ENCODE data around the gene PSPN.
A peak's percentile ranks its signal among the peaks of the same experiment; 100 is the strongest.
"Not testable (repeated sequence)": the region's sequence is repeated elsewhere in the genome, so short reads cannot be mapped to it uniquely, and the experiment has no call there.

Gene PSPN

DNA sequence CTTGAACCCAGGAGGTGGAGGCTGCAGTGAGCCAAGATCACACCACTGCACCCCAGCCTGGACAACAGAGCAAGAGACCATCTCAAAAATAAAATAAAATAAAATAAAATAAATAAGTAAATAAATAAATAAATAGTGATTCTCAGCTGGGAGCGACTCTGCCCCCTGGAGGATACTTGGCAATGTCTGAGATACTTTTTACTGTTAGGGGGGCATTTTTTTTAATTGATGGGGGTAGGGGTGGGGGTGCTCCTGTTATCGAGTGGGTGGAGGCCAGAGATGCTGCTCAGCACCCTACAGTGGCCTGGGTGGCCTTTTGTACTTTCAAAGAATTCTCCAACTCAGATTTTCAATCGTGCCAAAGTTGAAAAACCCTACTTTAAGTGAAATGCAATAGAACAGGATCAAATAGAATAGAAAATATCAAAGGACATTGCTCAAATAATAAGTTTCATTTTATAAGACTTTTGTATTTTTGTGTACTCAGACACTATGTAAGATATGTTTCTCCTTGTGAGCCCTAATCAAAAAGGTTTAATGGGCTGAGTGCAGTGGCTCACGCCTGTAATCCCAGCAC lies 21.5 kb downstream of the PSPN start:
- TF ChIP-seq, protein P1, sequence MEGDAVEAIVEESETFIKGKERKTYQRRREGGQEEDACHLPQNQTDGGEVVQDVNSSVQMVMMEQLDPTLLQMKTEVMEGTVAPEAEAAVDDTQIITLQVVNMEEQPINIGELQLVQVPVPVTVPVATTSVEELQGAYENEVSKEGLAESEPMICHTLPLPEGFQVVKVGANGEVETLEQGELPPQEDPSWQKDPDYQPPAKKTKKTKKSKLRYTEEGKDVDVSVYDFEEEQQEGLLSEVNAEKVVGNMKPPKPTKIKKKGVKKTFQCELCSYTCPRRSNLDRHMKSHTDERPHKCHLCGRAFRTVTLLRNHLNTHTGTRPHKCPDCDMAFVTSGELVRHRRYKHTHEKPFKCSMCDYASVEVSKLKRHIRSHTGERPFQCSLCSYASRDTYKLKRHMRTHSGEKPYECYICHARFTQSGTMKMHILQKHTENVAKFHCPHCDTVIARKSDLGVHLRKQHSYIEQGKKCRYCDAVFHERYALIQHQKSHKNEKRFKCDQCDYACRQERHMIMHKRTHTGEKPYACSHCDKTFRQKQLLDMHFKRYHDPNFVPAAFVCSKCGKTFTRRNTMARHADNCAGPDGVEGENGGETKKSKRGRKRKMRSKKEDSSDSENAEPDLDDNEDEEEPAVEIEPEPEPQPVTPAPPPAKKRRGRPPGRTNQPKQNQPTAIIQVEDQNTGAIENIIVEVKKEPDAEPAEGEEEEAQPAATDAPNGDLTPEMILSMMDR (conservative IDR thresholded peaks at IDR 0.05; ENCODE audit: low read length) = peak; percentile 56
- DNase-seq (ENCODE audit: low read depth) = peak; percentile 26
- H3K4me3 ChIP-seq (ENCODE audit: low read length) = no peak overlapping the region

DNA sequence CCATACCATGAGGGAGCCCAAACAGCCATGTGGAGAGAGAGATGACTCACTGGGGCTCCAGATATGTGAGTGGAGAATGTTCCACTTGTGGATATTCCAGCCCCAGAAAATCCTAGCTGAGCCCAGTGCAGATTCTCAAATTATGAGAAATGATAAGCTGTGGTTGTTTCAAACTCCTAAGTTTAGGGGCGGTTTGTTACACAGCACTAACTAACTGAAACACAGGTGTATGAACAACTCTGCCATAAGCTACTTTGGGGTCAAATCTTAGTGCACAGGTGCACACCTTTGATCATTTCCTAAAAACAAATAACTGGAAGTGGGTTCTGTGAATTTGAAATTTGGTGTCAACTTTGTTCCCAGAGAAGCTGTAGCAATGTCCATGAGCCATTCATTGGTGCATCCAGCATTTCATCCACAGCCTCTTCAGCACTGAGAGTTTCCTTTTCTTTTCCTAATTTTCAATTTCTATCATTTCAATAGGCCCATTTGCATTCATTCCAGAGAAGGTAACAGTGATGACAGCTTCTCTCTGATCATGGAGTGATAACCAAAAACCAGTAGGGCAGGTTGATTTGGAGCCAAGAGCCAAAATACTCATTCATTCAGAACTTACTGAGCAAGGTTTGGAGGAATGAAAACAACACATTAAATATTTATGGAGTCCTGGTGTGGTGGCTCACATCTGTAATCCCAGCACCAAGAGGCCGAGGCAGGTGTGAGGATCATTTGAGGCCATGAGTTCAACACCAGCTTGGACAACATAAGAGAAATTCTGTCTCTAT lies 23.2 kb downstream of the PSPN start:
- DNase-seq (ENCODE audit: low read depth) = no peak
- TF ChIP-seq, protein P1 (conservative IDR thresholded peaks at IDR 0.05; ENCODE audit: low read length) = no peak
- no peak overlapping the region for H3K4me3 ChIP-seq (ENCODE audit: low read length)

GRCh38 chr19:6350688-6351087 lies 25.0 kb downstream of the PSPN start:
- DNase-seq (ENCODE audit: low read depth) = no peak
- H3K4me3 ChIP-seq (ENCODE audit: low read length) = no peak overlapping the region

DNA sequence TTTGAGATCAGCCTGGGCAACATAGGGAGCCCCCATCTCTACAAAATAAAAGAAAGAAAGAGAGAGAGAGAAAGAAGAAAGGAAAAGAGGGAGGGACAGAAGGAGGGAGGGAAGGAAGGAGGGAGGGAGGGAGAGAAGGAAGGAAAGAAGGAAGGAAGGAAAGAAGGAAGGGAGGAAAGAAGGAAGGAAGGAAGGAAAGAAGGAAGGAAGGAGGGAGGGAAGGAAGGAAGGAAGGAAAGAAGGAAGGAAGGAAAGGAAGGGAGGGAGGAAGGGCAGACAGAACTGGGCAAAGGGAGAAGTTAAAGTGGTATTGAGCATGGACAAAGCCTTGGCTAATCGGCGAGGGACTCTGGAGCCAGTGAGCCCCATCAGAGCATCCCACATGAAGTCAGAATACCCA lies 26.5 kb downstream of the PSPN start:
- DNase-seq (ENCODE audit: low read depth); H3K4me3 ChIP-seq (ENCODE audit: low read length): not testable (repeated sequence)

More at GRCh38 chr19:6350688-6351087, 25.0 kb downstream of the PSPN start:
- TF ChIP-seq, protein P1 (conservative IDR thresholded peaks at IDR 0.05; ENCODE audit: low read length) = no peak

DNA sequence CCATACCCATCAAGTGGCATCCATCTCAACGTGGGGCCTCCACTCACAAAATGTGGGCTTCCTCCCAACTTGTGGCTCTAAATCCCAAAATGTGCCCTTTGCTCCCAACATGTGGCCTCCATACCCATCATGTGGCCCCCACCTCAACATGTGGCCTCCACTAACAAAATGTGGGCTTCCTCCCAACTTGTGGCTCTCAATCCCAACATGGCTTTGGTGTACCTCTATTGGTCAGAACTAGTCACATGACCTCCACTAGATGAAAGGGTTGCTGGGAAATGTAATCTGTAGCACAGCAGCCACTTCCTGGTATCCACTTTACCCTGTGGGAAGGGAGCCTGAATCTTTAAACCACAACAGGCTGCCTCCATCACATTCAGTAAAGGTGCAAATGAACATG lies 32.3 kb downstream of the PSPN start:
- DNase-seq (ENCODE audit: low read depth) = no peak
- H3K4me3 ChIP-seq (ENCODE audit: low read length) = no peak overlapping the region
- TF ChIP-seq, protein P1 (conservative IDR thresholded peaks at IDR 0.05; ENCODE audit: low read length) = no peak

- H3K4me3 ChIP-seq (ENCODE audit: low read length) = no peak overlapping the region
- DNase-seq (ENCODE audit: low read depth) = no peak
- TF ChIP-seq, protein P1 (conservative IDR thresholded peaks at IDR 0.05; ENCODE audit: low read length) = no peak
Observed at GRCh38 chr19:6340493-6341201, 35.1 kb downstream of the PSPN start.

- H3K4me3 ChIP-seq (ENCODE audit: low read length) = no peak overlapping the region
- no peak for DNase-seq (ENCODE audit: low read depth)
- TF ChIP-seq, protein P1 (conservative IDR thresholded peaks at IDR 0.05; ENCODE audit: low read length) = no peak
Observed at GRCh38 chr19:6334490-6335285, 41.0 kb downstream of the PSPN start.

All from AG10803 (cell line).